ENCODE results near the gene MAPK8.
"Not testable (repeated sequence)": the region's sequence is repeated elsewhere in the genome, so short reads cannot be mapped to it uniquely, and the experiment has no call there.

MAPK8 gene

GRCh38 chr10:48273741-48274140, 32.7 kb upstream of the MAPK8 start:
- in situ Hi-C loops (cut with MboI; ENCODE audit: low pct_unique_long_range_greater_than_20kb, low sequenced_read_pairs, unreplicated experiment) = no loop called here
- no peak for DNase-seq (ENCODE audit: low spot score)
- no peak for TF ChIP-seq CTCF (IDR thresholded peaks at IDR 0.05; ENCODE audit: extremely low read depth, insufficient read depth, missing control alignments)

GRCh38 chr10:48274636-48275035, 31.8 kb upstream of the MAPK8 start, which contains the start of gene FRMPD2:
FRMPD2 (minus strand) TSS chr10:48274696; CDS start chr10:48274567, 129 bp downstream.
- DNase-seq (ENCODE audit: low spot score) = no peak
- TF ChIP-seq CTCF (IDR thresholded peaks at IDR 0.05; ENCODE audit: extremely low read depth, insufficient read depth, missing control alignments) = no peak
- in situ Hi-C loops (cut with MboI; ENCODE audit: low pct_unique_long_range_greater_than_20kb, low sequenced_read_pairs, unreplicated experiment) = no loop called here

- in situ Hi-C loops (cut with MboI; ENCODE audit: low pct_unique_long_range_greater_than_20kb, low sequenced_read_pairs, unreplicated experiment) = no loop called here
- no peak for TF ChIP-seq CTCF (IDR thresholded peaks at IDR 0.05; ENCODE audit: extremely low read depth, insufficient read depth, missing control alignments)
- DNase-seq (ENCODE audit: low spot score) = no peak
Measured at GRCh38 chr10:48277093-48277492, 29.4 kb upstream of the MAPK8 start.

GRCh38 chr10:48279081-48279751, 27.3 kb upstream of the MAPK8 start:
- no peak for TF ChIP-seq CTCF (IDR thresholded peaks at IDR 0.05; ENCODE audit: extremely low read depth, insufficient read depth, missing control alignments)
- peak; percentile 44 for DNase-seq (ENCODE audit: low spot score)
- in situ Hi-C loops (cut with MboI; ENCODE audit: low pct_unique_long_range_greater_than_20kb, low sequenced_read_pairs, unreplicated experiment) = no loop called here

GRCh38 chr10:48281697-48282096, 24.8 kb upstream of the MAPK8 start:
- in situ Hi-C loops (cut with MboI; ENCODE audit: low pct_unique_long_range_greater_than_20kb, low sequenced_read_pairs, unreplicated experiment) = loop anchor here (10.0 kb wide), 1 partner anchor 67 kb away; no protein-coding TSS in a partner anchor
- not testable (repeated sequence) for DNase-seq (ENCODE audit: low spot score)

GRCh38 chr10:48282829-48283228, 23.6 kb upstream of the MAPK8 start:
- DNase-seq (ENCODE audit: low spot score) = peak; percentile 26
- TF ChIP-seq CTCF (IDR thresholded peaks at IDR 0.05; ENCODE audit: extremely low read depth, insufficient read depth, missing control alignments) = no peak
- in situ Hi-C loops (cut with MboI; ENCODE audit: low pct_unique_long_range_greater_than_20kb, low sequenced_read_pairs, unreplicated experiment) = loop anchor here (10.0 kb wide), 1 partner anchor 68 kb away; no protein-coding TSS in a partner anchor

- no peak for TF ChIP-seq CTCF (IDR thresholded peaks at IDR 0.05; ENCODE audit: extremely low read depth, insufficient read depth, missing control alignments)
- in situ Hi-C loops (cut with MboI; ENCODE audit: low pct_unique_long_range_greater_than_20kb, low sequenced_read_pairs, unreplicated experiment) = loop anchor here (10.0 kb wide), 1 partner anchor 69 kb away; no protein-coding TSS in a partner anchor
- DNase-seq (ENCODE audit: low spot score) = no peak
Measured at GRCh38 chr10:48284002-48284546, 22.4 kb upstream of the MAPK8 start.
